Measurements from ENCODE around the gene FDXR.
"Not testable (repeated sequence)": the region's sequence is repeated elsewhere in the genome, so short reads cannot be mapped to it uniquely, and the experiment has no call there.

Gene FDXR, protein sequence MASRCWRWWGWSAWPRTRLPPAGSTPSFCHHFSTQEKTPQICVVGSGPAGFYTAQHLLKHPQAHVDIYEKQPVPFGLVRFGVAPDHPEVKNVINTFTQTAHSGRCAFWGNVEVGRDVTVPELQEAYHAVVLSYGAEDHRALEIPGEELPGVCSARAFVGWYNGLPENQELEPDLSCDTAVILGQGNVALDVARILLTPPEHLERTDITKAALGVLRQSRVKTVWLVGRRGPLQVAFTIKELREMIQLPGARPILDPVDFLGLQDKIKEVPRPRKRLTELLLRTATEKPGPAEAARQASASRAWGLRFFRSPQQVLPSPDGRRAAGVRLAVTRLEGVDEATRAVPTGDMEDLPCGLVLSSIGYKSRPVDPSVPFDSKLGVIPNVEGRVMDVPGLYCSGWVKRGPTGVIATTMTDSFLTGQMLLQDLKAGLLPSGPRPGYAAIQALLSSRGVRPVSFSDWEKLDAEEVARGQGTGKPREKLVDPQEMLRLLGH

DNA sequence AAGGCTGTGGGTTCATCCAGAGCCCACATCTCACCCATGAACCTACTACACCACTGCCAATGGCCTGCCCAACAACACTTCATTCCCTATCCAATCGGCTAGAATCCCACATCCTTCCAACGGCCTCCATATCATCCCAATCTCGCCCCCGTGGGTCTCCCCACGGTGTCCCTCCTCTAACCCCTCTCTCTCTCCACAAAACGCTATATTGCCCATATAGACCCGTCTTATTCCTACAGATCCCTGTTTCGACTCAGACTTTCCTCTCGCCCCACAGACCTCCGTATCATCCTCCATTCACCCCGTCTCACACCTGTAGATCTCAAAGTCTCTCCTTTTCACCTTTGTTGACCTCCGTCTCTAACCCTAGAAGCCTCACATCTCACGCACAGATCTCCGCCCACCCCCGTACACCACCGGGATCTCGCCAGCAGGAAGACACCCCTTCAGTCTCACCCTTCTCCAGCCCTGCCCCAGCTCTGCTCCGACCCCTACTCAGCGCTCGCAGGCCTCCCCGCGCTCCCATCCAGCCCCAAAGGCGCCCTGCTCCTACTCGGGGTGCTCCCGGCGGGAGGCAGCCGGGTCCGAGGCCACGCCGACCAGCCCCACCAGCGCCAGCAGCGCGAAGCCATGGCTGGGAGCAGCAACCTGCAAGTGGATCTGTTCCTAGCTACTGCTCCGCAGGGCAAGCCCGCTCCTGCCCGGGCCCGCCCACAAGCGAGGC lies at the start of gene FDXR:
TSS of gene FDXR (minus strand) at position 682 of the 724 bp plus-strand sequence. CDS start at position 632, 50 bp downstream.
- no peak for DNase-seq

DNA sequence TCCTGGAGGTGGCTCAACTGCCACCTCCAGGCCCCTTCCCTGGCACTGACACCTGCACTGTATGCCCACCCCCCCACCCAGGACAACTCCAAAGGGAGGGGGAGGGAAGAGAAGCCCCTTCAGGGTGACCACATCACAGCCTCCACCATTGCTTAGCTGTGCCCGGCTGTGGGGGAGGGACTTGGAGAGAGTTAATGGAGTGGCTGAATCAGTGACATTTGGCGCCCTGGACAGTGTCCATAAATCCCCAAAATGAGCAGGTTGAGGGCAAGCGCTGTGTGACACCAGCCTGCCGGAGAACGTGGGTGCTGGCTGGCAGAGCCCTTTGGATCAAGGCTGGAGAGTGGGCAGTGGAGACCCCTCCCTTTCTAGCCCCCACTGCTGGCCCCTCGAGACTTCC lies 49.4 kb upstream of the FDXR start:
- no peak for DNase-seq

DNA sequence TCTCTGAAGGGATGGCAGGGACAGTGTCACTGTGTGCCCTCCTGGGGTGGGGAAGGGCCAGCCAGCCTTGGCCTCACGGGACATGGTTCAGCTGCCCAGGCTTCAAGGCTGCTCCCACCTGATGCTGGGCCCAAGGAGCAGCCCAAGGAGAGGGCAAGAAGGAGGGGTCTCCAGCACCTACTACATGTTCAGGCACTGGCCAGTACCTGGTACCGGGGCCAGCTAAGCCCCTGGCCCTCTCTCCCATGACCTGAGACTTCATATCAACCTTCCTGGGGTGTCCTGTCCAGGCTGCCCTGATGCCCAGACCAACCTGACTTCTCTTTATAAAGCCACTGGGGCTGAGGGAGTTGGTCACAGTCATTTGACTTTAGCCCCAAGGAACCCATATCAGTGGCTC lies 49.0 kb upstream of the FDXR start:
- DNase-seq: no peak

DNA sequence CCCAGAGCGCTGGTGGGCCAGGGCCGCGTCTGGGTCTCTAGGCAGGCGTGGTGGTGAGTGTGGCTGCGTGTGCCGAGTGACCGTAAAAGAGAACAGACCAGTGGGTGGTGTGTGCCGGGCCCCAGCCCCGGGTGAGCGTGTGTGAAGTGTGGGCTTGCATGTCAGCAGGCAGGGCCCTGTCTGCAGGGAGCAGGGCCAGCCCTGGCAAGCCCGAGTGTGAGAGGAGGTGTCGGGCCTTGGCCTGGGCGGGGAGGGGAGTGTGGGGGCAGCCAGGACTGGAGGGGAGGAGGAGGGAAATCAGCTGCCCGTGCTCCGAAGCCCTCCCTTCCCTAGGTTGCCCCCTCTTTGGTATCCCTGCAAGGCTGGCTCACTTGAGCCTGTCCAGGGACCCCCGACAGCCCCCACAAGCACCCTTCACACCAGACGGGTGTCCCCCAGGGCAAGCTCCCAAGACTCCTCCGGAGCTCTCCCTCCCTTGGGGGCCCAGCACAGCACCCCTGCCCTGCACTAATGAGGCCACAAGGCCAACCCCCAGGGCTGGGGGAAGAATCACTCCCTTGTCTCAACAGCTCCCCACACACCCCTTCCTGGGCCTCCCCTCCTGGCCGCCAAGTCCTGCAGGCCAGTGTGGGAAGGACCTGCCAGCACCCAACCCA lies 48.4 kb upstream of the FDXR start:
- DNase-seq: no peak

DNA sequence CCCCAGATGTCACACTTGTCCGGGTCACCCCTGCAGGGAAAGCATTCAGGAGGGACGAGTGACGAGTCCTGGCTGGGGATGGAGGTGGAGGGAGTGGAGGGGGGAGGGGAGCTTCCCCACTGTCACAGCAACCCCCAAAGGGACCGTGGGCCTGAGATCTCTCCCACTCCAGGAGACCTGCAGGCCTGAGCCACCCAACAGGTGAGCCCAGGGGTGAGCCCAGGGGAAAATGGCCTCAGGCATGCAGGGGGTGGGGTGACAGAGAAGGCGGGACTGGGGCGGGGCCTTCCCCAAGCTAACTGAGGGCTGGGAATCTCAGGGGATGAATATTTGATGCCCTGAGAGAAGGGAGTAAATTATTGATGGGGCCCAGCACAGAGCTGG lies 47.8 kb upstream of the FDXR start:
- DNase-seq: no peak

DNA sequence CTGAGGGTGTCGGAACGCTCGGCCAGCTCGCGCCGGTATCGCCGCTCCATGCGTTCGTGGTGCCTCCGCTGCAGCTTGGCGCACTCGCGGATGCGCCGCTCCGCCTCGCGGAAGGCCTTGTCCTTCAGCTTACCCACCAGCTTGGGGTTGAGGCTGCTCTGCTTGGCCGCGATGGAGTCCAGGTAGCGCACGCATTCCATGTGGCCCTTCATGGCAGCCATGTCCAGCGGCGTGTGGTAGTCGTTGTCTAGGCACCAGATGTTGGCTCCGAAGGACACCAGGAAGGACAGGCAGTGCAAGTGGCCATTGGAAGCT lies 47.5 kb upstream of the FDXR start:
- DNase-seq: no peak

DNA sequence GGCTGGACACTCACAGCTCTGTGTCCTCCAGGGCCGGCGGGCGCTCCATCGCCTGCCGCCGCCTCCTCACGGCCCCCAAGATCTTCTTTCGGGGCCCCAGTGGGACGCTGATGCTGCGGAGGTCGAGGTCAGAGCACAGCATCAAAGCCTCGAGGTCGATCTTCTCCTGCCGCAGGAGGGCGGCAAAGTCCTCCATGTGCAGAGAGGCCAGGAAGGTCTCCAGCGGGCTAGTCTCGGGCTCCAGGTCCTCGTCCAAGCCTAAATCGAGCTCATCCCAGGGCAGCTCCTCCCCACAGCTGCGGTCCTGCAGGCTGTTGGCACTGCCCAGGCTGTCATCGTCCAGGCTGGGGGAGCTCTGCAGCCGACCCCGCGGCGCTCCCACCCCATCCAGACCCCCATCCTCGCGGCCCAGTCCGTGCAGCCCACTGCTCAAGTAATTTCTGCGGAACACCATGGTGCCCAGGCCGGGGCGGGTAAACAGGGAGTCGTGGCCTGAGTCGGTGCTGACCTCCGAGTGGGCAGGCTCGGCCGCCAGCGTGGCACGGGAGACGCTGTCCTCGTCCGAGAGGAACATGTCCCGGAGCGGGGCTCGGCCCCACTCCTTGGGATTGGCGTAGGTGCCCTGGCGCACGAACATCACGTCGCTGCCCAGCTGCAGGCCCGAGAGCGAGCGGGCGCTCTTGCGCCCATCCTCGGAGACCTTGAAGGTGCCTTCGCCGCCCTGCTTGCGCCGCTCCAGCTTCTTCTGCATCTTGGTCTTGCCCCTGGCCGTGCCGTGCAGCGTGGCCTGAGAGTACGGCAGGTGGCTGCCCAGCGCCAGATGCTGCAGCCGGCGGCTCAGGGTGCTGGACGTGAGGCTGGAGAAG lies 46.9 kb upstream of the FDXR start:
- no peak for DNase-seq

DNA sequence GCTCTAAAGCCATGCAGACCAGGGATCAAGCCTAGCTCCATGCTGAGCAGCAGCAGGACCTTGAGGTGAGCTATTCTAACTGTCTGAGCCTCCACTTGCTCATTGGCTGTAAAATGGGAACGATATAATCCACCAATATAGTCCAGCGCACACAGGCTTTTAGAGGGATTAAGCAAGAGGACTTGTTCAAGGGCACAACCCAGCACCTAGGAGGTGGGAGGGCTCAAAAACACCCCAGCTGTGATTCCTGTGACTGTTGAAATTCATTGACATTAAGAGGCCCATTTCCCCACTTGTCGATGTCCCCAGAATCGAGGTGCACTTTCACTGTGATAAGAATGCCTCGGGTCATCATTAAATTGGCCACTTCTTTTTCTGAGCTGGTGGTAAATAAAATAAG lies 46.1 kb upstream of the FDXR start:
- no peak for DNase-seq

DNA sequence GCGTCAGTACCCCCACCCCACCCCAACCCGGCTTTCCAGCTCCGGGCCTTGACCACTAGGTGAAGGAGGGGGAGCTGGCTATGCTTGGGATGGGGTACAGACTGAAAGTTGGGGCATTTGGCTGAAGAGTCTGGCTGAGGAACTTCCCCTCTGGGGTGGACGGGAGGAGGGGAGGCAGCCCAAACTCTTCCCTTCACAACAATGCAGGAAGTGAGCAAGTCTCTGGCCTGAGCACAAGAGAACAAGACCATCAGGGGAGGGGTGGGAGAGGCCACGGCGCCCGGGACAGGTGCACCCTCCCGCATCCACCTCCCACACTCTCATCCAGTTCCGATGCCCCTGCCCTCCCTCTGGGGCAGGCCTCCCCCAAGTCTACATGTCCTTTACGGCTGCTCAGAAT lies 44.6 kb upstream of the FDXR start:
- no peak for DNase-seq

DNA sequence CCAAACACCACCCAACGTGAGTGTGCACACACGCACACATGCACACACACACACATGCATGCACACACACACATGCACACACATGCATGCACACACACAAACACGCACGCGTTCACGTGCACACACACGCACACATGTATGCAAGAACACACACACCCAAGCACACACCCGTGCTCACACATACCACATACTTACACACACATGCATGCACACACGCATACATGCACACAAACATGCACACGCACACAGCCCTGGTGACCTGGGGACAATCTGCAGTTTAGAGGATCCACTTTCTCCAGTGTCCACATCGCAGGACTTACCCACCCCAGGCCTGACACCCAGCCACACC lies 44.0 kb upstream of the FDXR start:
- no peak for DNase-seq

DNA sequence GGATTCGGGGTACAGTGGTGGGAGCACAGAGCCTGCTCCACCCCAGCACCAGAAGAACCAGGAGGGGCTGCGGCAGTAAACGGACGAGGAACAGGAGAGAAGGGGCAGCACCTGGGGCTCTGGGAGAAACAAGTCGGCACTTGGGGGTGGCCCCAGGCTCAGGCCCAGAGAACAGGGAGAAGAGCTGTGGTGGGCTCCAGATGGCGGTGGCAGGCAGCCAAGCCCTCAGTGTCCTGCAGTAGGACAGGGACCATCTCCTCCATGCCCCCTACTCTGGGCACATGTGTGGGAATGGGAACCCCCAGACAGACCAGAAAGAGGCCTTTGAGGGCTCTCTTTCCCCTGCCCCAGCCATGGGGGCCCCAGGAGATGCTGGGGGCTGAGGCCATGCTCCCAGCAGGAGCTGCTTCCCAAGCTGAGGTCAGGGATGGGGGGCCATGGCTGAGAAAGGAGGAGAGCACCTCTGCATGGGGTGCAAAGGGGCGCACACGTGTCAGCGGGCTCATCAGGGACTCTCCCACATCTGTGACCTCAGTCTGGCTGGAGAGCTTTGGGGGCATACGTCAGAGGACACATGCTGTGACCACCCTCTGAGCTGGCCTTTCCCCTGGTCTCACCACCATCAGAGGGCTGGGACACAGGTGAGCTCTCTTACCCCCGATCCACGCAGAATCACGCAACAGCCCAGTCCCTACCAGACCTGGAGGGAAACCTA lies 43.5 kb upstream of the FDXR start:
- no peak for DNase-seq

DNA sequence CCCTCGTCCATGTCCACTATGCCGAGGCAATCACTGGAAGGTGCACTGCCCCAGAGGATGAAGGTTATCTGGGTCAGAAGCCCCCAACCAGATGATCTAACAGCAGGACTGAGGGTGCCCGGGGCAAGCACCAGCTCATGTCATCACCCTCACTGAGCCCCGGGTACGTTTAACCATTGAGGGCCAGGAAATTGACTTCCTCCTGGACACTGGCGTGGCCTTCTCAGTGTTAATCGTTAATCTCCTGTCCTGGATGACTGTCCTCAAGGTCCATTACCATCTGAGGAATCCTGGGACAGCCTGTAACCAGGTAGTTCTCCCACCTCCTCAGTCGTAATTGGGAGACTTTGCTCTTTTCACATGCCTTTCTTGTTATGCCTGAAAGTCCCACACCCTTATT lies 38.6 kb upstream of the FDXR start:
- not testable (repeated sequence) for DNase-seq

DNA sequence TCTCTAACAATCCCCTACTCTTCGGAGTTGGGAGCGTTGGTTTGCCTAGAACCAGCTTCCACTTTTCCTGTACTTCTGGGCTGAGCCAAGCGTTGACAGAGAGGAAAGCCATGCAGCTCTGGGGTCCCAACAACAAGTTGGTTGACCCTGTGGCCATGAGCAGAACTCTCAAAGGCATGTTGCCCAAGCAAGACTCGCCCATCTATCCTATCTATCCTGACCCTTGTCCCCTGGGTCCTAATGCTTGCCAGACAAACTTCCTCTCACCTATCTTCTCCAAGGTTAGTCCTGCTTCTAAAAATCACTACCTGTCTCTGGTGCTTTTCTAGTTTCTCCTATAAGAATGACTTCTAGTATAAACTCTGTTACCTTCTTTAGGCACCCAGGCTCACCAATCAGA lies 36.3 kb upstream of the FDXR start:
- not testable (repeated sequence) for DNase-seq

DNA sequence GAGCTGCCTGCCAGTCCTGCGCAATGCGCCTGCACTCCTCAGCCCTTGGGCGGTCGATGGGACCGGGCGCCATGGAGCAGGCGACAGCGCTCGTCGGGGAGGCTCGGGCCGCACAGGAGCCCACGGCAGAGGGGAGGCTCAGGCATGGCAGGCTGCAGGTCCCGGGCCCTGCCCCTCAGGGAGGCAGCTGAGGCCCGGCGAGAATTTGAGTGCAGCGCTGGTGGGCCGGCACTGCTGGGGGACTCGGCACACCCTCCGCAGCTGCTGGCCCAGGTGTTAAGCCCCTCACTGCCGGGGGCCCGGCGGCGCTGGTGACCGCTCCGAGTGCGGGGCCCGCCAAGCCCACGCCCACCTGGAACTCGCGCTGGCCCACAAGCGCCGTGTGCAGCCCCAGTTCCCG lies 34.2 kb upstream of the FDXR start:
- no peak for DNase-seq

DNA sequence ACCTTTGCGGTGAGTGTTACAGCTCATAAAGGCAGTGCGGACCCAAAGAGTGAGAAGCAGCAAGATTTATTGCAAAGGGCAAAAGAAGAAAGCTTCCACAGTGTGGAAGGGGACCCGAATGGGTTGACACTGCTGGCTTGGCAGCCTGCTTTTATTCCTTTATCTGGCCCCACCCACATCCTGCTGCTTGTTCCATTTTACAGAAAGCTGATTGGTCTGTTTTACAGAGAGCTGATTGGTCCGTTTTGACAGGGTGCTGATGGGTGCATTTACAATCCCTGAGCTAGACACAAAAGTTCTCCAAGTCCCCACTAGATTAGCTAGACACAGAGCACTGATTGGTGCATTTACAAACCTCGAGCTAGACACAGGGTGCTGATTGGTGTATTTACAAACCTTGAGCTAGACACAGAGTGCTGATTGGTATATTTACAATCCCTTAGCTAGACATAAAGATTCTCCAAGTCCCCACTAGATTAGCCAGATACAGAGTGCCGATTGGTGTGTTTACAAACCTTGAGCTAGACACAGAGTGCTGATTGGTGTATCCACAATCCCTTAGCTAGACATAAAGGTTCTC lies 33.5 kb upstream of the FDXR start:
- not testable (repeated sequence) for DNase-seq

DNA sequence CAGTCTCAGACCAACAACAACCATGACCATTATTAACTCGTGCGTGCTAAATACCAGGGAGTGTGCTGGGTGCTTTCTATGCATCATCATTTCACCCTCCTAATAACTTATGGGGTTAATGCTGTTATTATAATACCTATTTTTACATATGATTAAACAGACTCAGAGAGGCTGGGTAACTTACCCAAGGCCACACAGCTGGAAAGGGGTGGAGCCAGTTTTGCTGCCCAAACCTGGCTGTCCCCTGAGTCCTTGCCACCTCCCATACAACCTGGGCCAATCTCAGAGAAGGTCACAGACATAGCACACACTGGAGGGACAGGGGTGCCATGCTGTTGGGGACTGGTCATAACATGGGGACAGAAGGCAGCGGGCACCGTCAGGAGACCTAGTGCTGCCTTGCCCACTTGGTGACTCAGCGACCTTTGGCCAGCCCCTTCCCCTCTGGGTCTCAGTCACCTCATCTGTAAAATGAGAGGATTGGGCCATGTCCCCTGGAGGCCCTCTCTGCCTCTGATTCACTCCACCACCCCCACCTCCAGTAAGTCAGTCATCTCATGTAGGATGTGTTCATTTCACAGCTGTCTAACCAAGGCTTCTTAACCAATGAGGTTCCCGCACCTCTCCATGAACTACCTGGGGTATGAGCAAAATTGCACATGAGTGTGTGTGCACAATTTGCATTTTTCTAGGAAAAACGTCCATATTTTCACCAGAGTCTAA lies 32.1 kb upstream of the FDXR start:
- DNase-seq: no peak

DNA sequence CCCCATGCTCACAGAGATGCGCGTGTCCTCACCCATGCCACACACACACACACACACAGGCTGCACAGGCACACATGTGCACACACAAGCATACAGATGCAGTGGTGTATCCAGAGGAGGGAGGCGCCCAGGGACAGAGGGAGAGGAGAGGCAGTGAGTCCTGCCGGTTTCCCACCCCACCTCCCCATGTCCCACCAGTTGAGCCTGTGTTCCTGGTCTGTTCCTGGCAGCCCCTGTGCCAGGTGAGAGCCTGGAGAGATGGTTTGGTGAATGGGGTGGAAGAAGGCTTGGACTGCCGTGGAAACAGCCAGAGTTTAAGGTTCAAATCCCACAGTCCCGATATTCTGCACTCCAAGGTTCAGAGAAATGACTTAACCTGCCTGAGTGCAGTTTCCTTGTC lies 30.9 kb upstream of the FDXR start:
- DNase-seq: no peak

DNA sequence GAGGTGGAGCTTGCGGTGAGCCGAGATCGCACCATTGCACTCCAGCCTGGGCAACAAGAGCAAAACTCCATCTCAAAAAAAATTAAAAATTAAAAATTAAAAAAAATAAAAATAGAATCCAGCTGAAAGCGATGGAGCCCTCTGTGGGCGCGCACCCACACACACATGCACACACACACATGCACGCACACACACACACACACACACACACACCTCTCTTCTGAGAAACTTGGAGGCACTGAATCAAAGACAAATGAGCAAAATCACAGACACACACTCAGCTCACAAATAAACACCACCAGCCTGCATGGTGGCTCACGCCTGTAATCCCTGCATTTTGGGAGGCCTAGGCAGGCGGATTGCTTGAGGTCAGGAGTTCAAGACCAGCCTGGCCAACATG lies 30.2 kb upstream of the FDXR start:
- no peak for DNase-seq

DNA sequence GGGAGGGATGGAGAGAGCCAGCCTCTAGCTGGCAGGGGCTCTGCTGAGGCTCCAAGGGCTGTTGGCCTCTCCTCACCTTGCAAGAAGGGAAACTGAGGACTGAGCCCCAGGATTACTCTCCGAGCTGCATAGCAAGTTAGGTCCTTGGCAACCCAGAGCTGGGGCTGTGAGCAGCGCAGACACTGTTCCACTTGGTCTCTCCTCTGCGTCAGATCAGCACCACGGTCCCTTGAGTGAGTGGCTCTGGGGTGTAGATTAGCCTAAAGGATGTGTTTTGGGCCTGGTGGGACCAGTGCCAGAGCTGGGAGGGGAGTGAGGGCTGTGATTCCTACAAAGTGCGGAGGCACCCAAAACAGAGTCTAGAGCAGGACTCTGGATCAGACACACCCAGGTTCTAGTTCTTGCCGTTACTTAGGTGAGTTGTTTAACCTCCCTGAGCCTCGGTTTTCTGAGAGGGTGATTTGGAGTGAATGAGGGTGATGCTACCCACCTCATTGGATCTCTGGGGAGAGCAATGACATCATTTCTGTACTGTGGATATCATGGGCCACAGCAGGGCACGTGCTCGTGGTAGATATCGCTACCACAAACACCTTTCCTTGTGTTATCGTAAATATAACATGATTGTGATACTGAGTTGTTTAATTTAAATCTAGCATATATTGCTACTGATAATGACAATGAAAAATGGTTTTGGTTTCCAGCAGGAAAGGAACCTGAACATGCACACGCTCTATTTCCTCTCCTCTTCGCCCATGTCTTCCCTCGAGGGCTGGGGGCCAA lies 28.8 kb upstream of the FDXR start:
- DNase-seq: no peak

DNA sequence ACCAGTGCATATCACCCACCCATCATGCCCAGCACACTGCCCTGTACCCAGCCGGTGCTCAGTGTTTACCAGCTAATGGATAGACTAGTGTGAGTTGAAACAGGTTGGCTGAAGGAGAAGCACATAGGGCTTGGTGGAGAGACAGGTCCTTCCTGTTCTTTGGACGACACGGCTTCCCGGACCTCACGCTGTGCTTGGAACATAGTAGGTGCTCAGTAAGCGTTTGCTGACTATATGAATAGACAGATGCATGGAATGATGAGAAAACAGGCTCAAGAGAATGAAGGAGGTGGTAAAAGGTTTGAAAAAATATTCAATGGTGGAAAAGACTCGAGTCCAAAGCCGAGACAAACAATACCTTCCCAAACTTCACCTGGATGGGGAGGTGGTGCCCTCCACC lies 27.4 kb upstream of the FDXR start:
- DNase-seq: no peak

Data from stimulated activated naive CD4-positive, alpha-beta T cell (primary cell).